ENCODE measurements around the gene CMTM2.

DNA sequence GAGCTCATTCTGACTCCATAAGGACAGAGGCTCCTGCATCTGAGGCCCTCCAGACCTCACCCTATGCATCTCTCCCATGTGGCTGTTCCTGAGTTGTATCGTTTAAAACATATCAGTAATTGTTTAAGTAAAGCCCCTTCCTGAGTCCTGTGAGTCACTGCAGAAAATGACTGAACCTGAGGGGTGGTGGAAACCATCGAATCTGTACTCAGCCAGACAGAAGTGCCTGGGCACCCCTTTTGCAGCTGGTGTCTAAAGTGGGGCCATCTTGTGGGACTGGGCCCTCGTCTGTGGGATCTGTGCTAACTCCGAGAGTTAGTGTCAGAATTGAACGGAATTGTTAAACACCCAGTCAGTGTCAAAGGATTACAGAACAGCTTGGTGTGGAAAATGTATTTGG, 50.6 kb downstream of the CMTM2 start:
- TF ChIP-seq, protein P1, sequence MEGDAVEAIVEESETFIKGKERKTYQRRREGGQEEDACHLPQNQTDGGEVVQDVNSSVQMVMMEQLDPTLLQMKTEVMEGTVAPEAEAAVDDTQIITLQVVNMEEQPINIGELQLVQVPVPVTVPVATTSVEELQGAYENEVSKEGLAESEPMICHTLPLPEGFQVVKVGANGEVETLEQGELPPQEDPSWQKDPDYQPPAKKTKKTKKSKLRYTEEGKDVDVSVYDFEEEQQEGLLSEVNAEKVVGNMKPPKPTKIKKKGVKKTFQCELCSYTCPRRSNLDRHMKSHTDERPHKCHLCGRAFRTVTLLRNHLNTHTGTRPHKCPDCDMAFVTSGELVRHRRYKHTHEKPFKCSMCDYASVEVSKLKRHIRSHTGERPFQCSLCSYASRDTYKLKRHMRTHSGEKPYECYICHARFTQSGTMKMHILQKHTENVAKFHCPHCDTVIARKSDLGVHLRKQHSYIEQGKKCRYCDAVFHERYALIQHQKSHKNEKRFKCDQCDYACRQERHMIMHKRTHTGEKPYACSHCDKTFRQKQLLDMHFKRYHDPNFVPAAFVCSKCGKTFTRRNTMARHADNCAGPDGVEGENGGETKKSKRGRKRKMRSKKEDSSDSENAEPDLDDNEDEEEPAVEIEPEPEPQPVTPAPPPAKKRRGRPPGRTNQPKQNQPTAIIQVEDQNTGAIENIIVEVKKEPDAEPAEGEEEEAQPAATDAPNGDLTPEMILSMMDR (IDR thresholded peaks at IDR 0.05), result no peak
- TF ChIP-seq TCF7L2 (IDR thresholded peaks at IDR 0.05; ENCODE audit: low read depth, low read length), result no peak

Data from Panc1 (cell line).